NCI-H2107 treated with DMSO at 0.1 percent for 48 hours (cell line): ENCODE results near the gene PDE4B.
A peak's percentile ranks its signal among the peaks of the same experiment; 100 is the strongest.

ENCODE experiments used
- DNase-seq: peaks from one replicate; lab custom pipeline; 2025; ENCODE audit not compliant: unreplicated experiment; lab: John Stamatoyannopoulos, UW

Gene PDE4B

DNA sequence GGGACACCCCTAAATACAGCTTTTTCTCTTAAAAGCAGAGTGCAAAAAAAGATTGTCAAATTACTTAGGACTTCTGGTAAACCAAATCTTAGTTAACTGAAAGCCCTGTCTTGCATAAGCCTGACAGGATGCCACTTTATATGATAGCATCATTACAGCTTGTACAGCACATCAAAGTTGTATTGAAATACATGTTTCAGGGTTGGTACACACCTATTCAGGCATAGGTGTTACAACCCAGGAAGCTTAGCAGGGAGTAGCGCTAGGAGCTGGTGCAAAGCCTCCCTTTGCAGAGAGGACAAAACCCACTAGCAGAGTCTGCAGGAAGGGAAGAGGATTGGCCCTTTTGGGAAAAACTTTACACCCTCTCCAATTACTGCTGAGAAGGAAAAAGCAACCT, 482.4 kb downstream of the PDE4B start:
- DNase-seq = no peak

DNA sequence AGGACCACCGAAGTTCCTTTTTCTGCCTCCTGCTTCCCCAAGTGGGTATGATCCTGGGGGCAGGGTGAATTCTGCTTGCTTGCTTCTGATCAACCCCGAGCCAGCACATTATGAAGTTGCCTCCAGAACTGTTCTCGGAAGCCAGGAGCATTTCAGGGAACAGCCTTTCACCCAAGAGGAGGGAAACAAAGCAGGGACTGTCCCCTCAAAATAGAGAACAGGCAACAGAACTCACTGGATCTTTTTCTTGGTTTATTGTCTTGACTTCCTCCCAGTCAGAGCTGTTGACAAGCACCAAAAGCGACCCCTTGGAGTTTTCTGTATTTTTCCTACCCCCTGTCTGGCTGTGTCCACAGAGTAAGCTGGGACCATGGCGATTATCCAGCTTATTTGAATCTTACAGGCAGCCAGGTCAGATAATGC, 482.9 kb downstream of the PDE4B start:
- no peak for DNase-seq

DNA sequence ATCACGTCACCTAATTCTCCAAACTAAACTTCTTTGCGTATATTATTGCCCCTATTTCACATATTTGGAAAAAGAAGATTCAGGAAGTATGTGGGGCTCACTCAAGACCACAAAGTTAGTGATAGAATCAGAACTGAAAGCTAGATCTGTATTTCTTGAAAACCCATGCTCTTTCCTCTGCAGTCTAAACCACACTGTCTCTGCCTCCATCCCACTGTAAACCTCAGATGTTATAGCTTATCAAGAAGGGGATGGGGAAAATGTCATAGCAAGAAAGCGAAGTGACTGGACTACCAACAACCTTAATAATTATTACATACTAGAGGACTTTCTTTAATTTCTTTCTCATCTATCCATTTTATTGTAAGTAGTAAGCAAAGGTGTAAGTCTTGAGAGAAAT, 483.5 kb downstream of the PDE4B start:
- DNase-seq = no peak

- DNase-seq = peak; percentile 16
These were observed 485.7 kb downstream of the PDE4B start for GRCh38 chr1:66278260-66279021.

- no peak for DNase-seq
These were observed 489.1 kb downstream of the PDE4B start for GRCh38 chr1:66281808-66282207.

DNA sequence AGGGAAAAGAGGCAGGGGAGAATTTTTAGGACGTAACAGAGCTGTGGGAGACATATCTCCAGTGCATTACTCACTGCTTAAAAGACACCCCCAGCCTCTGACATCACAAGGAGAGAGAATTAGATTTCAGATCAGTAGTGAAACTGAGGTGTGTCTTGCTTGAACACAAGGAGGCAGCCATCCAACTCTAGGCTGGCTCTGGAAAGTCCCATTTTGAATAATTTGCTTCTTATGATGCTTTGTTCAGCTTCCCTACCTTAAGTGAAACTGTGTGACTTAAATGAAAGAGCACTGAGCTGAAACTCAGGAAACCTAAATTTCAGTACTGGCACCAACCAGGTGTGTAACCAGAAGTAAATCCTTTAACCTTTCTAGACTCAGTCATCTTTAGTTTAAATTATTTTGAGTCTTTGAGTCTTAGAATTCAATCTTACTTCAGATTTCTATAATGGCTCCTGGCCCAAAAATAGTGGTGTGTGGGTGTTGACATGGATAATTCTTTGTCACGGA, 489.7 kb downstream of the PDE4B start:
- DNase-seq = no peak

DNA sequence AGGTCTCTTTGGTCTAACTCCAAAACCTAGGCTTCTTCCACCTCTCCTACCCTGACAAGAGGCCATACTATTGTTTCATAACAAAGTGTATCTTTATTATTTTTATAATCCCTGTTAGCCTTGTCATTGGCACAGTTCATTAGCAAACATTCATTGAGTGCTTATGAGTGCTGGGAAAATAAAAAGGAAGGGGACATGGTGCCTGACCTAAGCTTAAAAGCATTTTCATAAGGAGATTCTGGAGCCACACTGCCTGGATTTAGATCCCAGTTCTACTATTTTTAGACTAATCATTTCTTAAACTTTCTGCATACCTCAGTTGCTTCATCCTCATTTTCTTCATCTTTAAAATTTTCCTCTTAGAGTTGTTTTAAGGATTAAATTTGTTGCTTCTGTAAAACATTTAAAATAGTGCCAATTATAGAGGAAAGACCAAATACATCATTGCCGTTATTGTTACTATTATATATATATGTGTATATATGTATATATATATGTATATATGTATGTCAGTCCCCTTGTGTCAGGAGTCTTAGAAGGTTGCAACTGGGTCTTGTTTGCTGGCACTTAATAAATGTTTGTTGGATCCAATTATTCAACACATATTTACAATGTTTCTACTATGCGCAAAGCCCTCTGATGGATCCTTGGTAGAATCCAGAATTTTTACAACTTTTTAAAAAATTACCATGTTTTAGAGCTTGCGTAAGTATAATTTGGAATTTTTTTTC, 490.4 kb downstream of the PDE4B start:
- no peak for DNase-seq

DNA sequence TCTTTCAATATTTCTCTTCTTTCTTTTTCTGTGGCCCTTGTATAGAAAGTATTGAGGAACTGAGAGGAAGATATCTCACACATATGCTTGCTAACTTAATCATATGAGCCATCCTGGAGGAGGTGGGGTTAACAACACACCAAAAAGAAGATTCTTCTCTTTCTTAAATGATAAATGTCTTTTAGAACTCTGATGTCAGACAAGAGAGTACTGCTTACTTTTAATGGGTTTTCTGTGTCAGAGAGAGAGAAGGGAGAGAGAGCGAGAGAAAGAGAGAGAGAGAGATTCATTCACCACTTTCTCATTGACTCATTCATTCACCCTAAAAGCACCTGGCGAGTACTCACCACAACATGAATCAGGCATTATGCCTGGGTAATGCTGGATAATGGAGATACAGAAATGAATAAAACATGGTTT, 490.9 kb downstream of the PDE4B start:
- no peak for DNase-seq

DNA sequence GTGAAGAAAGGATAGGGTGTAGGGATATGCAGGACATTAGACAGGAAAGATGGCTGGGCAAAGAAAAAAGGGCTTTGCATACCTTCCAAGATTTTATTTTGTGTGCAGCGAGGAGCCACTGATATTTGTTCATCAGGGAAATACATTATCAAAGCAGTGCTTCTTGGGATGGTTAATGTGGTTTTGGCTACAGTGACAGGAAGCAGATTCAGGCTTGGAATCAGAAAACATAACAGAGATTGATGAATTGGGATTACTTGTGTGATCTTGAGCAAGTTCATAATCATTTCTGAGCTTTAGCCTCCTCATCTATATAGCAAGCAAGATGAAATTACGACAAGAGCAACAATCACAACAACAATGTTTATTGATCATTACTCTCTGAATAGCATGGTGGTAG, 492.1 kb downstream of the PDE4B start:
- no peak for DNase-seq

DNA sequence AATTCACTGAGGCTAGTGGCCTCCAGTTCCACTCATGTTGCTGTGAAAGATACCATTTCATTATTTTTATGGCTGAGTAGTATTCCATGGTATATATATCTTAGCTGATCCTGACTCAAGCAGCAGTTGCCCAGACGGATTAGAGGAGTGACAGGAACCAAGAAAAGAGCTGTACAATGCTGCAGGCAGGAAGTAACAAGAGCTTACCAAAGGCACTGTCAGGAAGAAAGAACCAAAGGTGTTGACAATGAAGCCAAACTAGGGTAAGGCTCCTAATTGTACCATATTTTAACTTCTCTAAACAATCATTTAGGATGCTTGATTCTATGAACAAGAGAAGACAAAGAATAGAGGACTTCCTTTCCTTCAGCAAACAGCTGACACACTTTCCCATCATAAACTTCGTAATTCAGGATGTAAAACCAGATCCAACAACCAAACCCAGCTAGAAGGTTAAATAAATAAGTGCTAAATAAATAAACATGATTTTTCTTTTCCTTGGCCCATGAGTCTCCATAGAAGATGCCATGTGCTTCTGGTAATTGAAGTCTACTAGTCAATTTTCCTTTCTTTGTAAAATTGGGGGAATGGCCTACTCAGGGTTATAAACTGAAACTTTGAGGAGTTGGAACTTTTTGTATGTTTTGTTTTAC, 493.0 kb downstream of the PDE4B start:
- no peak for DNase-seq

DNA sequence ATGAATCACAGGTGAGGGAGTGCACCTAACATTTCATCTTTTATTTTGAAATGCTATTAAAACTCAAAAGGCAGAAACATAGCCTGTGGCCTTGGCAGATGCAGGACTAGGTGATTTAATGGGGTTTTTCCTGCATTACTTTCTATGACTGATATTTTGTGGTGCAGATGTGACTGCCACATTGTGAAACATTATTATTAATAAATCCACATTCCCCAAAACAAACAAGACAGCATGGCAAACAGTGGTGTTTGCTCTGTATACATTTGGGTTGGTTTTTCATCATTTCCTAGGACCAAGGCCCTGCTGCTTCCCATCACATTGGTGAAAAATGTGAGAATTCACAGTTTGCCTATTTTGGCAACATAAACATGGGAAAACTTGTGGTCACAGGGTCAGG, 493.6 kb downstream of the PDE4B start:
- DNase-seq = no peak

- no peak for DNase-seq
These were observed 495.4 kb downstream of the PDE4B start for GRCh38 chr1:66288048-66288447.

GRCh38 chr1:66290761-66291530, 498.3 kb downstream of the PDE4B start:
- DNase-seq = no peak

DNA sequence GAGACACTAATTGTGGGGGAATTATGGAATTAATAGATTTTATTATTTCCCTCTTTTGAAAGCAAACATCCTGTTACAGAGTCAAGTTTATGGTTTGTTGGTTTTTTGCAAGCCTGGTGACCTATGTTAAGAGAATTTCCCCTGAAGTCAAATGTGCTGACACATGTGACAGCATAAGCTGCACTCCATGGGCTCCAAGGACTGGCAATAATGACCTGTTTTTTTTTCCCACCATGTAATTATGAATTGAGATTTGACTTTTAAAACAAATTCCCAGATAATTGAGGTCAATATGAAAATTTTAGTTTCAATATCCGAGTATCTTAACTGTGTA, 498.8 kb downstream of the PDE4B start:
- DNase-seq = no peak

GRCh38 chr1:66292305-66292704, 499.6 kb downstream of the PDE4B start:
- DNase-seq = no peak

DNA sequence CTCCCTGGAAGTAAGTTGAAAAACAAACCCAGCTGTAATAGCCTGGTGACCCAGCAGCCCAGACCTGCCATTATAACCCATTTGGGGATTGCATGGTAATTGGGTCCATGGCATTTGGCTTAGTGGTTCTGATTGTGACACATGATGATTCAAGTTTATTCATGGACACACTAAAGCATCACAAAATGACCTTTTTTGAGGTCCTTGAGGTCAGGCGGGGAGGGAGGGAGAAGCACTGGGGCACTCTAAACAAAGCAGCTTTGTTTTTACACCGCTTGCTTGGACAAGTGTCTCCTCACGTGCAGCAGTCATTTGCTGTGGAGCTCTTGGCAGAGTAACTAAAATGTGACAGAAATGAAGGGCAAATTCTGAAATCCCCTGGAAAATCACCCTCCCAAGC, 500.2 kb downstream of the PDE4B start:
- no peak for DNase-seq

DNA sequence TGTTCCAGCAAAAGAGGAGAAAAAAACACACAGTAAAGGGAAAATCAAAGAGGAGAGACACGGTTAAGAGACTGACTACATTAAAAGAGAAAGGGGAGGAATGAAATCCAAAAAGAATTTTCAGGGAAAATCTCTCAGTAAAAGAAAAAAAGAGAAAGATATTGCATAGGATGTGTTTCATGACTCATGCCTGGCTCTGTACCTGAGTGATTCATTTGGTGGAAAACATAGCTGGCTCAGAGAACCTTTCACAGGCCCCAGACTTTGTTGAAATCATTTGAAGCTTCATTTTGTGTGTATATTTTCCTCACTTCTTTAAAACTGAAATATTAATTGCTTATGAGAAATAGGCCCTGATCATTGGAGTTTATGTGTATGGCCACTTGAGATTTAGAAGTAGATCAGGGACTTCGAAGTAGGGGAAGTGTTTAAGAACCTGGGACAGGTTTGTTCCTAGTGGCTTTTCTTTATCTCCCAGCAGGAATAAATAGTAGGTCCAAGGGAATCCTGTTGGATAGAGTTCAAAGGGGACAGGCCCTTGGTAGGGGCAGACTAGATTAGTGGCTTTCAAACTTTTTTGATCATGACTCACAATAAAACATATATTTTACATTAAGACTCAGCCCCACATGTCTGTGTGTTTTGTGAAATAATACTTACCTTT, 502.1 kb downstream of the PDE4B start:
- DNase-seq = no peak

GRCh38 chr1:66295803-66296202, 503.1 kb downstream of the PDE4B start:
- no peak for DNase-seq

GRCh38 chr1:66296370-66296769, 503.7 kb downstream of the PDE4B start:
- no peak for DNase-seq

DNA sequence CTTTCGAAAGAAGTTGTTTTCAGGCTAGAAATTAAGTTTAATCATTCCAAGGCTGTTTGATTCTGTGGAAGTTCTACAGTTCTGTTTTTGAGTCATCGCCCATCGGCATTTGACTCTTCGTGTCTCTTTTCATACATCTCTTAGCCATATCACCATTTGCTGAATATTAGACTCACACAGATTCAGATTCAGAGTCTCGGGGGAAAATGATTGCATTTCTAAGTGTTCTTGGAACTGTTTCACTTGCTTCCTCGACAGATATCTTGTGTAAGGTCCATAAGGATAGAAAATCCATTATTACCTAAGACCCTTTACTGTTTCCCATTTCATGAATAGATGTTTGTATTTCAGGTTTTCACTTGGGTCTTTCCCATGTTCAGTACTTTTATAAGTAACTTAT, 504.3 kb downstream of the PDE4B start:
- DNase-seq = no peak

DNA sequence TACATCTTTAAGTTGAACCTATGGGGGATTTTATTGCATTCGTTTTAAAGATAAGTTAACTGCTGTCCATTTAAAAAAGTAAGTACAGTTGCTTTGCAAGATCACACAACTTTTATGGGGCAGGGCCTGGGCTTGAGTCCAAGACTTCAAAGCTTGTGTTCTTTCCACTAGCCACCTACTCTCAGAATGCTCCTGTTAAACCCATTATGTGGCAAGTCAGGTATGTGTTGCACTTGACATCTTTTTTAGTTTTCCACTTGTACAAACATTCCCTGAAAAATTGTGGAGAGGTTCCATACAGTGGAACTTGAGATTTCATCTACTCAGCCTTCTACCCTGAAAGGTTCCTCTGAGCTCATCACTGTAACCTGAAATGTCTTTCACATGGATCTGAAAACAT, 505.8 kb downstream of the PDE4B start:
- DNase-seq = no peak
